Memory B cell (primary cell): ENCODE measurements around the gene NELFA.
"Not testable (repeated sequence)": the region's sequence is repeated elsewhere in the genome, so short reads cannot be mapped to it uniquely, and the experiment has no call there.

Experiments used
- ATAC-seq: fragments of 150-1000 bp; cut with Tn5 transposase; 2 replicates; pipeline ENCODE4 v1.10.0; 2021; ENCODE audit warnings: low read depth, mild to moderate bottlenecking, moderate library complexity
- DNase-seq, 2 donors: peaks; one replicate each; pipeline ENCODE4 v3.0.0; 2022; ENCODE audit warnings: low spot score in 2 of 2
- H3K27ac Mint-ChIP-seq: one replicate; pipeline ENCODE4 v1.8.0; 2022; ENCODE audit warnings: mild to moderate bottlenecking, moderate library complexity, mixed read lengths
- H3K27me3 Mint-ChIP-seq: one replicate; pipeline ENCODE4 v1.8.0; 2022; ENCODE audit warnings: mixed read lengths
- H3K36me3 Mint-ChIP-seq: one replicate; pipeline ENCODE4 v1.8.0; 2022; ENCODE audit warnings: mild to moderate bottlenecking, mixed read lengths
- H3K4me1 Mint-ChIP-seq: one replicate; pipeline ENCODE4 v1.8.0; 2022; ENCODE audit warnings: mixed read lengths
- H3K4me3 Mint-ChIP-seq: one replicate; pipeline ENCODE4 v1.8.0; 2022; ENCODE audit warnings: mild to moderate bottlenecking, moderate library complexity, mixed read lengths
- H3K9me3 Mint-ChIP-seq: one replicate; pipeline ENCODE4 v1.8.0; 2022; ENCODE audit warnings: mixed read lengths

NELFA gene

DNA sequence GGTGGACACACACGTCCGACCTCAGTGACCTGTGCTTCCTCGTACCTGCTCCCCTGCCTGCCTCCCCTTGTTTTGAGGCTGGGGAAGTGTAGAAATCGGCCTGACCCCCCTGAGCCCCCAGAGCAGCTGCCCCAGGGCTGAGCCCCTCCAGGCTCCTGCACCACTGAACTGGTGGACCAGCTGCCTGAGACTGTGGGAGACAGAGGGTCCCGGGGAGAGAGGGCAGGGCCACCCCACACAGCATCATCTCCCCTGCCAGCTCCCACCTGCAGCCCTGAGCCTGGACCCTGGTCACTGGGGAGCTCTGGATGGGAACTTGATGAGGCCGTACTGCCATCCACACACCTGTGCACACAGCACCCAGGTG is 35.3 kb upstream of the NELFA start:
- Mint-ChIP-seq H3K36me3 (no peaks in the 10 kb centered on the region), H3K4me3 (peak overlapping the region; percentile 61), H3K27me3 (peaks cover 10% of the 10 kb centered on the region), H3K27ac (no peak overlapping the region), H3K4me1 (no peaks in the 10 kb centered on the region), H3K9me3 (peaks cover 2% of the 10 kb centered on the region)
- no peak for DNase-seq
- ATAC-seq: no peak

DNA sequence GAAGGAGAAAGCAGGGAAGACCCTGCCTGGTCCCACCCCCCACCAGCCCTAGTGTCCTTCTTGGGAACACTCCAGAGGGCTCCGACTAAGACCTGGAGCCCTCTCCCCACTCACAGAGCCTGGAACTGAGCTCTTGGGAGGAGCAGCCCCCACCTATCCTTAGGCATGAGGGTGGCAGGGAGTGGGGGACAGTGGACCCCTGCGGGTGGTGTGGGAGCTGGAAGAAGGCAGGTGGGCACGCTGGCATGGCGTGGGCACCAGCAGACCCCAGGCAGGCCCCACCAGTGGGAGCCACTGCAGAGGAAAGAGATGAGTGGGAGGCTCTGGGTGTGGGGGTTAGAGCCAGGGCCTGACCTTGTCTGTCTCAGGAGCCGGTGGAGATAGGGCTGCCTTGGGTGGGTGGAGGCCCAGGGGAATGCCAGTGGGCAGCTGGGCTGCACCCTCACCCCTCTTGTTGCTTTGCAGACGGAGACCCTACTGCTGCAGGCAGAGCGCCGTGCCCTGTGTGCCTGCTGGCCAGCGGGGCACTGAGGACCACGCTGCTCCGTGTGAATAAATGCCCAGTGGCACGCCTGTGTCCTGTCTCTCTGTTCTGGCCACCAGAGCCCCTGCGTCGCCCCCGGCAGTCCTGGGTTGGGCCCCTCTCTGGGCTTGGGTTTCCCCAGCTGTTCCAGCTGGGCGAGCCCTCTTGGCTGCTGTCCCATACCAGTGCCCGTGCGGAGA is 34.8 kb upstream of the NELFA start:
- peak overlapping the region; percentile 61 for H3K4me3 Mint-ChIP-seq
- H3K4me1 Mint-ChIP-seq: no peaks in the 10 kb centered on the region

DNA sequence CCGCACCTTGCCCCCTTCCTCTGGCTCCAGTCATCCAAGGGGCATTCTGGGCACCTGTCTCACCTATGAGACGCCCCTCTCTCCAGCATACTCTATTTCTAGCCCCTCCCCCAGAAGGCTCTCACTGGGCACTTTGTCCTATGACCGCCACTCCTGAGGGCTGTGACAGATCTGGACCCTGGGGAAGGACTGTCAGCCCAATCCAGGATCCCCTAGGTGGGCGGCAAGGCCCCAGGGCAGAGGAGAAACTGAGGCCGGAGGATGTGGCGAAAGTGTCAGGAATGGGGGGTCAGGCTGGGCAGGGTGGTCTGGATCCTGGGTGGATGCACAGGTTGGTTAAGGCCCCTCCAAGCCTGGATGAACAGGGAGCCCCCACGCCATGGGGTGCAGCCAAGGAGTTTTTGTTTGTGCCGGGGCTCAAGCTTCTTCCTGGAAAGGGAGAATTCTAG is 34.2 kb upstream of the NELFA start:
- no peak for DNase-seq
- Mint-ChIP-seq H3K36me3 (no peaks in the 10 kb centered on the region), H3K27ac (no peak overlapping the region)

More for the DNA sequence above, 34.8 kb upstream of the NELFA start:
- Mint-ChIP-seq H3K27ac (no peak overlapping the region), H3K36me3 (no peaks in the 10 kb centered on the region), H3K27me3 (peaks cover 10% of the 10 kb centered on the region), H3K9me3 (peaks cover 2% of the 10 kb centered on the region)
- DNase-seq (no peak), ATAC-seq (no peak)

DNA sequence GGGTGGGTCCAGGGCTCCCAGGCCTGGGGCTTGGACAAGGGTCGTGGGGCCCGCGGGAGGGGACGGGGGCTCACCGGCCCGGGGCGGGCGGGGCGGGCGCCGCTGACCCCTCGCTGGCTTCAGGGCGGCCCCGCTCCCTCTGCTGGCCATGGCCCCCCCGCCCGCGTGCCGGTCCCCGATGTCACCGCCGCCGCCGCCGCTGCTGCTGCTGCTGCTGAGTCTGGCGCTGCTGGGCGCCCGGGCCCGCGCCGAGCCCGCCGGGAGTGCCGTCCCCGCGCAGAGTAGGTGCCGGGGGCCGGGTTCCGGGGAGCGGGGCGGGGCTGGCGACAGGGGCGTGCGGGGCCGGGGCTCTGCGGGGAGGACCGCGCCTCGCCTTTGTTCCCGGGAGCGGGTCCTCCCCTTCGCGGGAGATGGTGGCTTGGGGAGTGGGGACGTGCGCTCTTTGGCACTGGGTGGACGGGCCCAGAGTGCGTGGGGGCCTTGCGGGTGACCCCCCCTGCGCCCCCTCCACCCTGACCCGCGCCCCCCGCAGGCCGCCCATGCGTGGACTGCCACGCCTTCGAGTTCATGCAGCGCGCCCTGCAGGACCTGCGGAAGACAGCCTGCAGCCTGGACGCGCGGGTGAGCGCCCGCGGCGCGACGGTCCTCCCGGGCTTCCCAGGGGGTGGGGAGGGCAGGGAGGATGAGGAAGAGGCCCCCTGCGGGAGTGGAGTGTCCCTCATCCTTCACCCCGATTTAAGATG is 33.6 kb upstream of the NELFA start:
- DNase-seq (peak in 1 of 2 donors; percentile 44), ATAC-seq (peak; percentile 59)
- Mint-ChIP-seq H3K9me3 (peaks cover 2% of the 10 kb centered on the region), H3K36me3 (no peaks in the 10 kb centered on the region), H3K27ac (no peak overlapping the region), H3K27me3 (peaks cover 8% of the 10 kb centered on the region), H3K4me3 (peak overlapping the region; percentile 85), H3K4me1 (no peaks in the 10 kb centered on the region)

More for the DNA sequence above, 34.2 kb upstream of the NELFA start:
- ATAC-seq: no peak
- Mint-ChIP-seq H3K4me1 (no peaks in the 10 kb centered on the region), H3K27me3 (peaks cover 8% of the 10 kb centered on the region), H3K9me3 (peaks cover 2% of the 10 kb centered on the region), H3K4me3 (peak overlapping the region; percentile 76)

DNA sequence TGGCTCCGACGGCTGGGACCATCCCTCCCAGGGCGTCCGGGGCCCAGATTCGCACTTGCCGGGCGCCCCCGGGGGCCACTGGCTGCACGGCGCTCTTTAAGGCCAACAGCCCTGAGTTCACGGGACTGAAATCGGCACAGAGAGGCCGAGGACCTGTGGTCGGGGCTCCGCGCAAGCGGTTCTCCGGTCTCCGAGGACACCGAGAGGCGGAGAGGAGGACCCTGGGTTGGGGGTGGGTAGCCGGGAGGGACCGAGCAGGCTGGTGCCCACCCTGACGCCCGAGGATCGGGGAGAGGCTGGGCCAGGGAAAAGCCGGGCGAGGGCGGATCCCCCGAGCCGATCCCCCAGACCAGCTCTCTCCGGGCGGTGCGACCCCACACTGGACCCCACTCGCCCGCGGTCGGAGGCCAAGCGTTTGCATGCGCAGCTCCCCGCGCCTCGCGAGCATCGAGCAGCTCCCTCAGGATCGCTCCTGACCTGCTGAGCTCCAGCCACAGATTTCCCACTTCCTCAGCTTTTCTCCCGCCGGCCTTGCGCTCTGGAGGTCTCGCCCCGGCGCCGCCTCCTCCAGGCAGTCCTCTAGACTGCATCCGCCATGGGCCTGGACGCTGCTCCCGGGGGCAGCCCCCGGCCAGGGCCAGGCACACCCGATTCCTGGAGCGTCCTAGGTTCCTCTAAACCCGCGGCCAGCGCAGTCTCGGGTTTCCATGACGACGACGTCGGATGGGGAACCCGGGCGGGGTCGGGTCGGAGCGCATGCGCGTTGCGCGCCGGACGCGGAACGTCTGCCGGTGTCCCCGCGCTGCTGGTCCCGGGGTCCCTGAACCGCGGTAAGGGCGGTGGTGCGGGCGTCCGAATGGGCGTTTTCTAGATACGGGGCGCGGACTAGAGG is 32.7 kb upstream of the NELFA start:
- ATAC-seq: peak; percentile 80
- H3K4me1 Mint-ChIP-seq: no peaks in the 10 kb centered on the region

DNA sequence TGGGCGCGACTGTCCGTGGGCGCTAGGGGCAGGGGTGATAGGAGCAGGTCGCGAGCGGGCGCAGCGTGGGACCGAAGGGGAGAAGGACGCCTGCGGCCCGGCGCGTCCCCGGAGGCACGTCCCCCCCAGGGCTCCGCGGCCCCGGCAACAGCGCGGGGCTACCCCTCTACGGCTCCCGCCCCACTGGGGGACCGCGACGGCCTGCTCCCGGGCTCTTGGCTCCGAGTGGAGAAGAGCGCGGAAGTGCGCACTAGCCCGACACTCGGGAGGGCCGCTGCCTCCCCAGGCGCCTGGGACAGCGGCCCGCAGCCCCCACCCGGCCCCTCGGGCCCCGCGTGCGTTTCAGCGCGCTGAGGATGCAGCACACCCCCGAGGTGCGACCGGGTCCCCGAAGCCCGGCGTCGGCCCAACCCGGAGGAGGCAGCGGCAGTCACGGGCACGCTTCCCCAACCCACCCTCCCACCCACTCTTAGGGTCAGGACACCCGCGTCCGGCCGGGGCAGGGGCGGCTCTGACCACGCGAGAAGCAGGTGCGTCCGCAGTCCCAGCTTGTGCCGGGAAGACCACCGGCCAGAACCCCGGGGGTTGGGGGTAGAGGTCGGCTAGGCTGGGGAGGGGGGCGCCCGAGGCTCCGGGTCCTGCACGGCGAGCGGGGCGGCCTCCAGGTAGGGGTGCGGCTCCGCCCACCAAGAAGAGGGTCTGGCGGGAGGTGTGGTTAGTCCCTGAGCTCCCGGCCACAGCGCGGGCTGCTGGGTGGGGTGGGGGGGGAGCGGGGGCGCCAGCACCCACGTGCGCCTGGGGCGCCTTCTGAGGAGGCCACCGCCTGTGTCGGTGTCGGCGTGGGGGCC is 31.8 kb upstream of the NELFA start:
- Mint-ChIP-seq H3K27me3 (peaks cover 16% of the 10 kb centered on the region), H3K36me3 (no peaks in the 10 kb centered on the region), H3K27ac (no peak overlapping the region), H3K9me3 (peaks cover 2% of the 10 kb centered on the region), H3K4me1 (no peaks in the 10 kb centered on the region), H3K4me3 (peak overlapping the region; percentile 59)
- ATAC-seq: no peak
- no peak for DNase-seq

More for the DNA sequence above, 32.7 kb upstream of the NELFA start:
- Mint-ChIP-seq H3K36me3 (no peaks in the 10 kb centered on the region), H3K4me3 (peak overlapping the region; percentile 85), H3K27me3 (peaks cover 11% of the 10 kb centered on the region), H3K27ac (peak overlapping the region; percentile 60), H3K9me3 (peaks cover 2% of the 10 kb centered on the region)
- peak; percentile 78 to 80 for DNase-seq

DNA sequence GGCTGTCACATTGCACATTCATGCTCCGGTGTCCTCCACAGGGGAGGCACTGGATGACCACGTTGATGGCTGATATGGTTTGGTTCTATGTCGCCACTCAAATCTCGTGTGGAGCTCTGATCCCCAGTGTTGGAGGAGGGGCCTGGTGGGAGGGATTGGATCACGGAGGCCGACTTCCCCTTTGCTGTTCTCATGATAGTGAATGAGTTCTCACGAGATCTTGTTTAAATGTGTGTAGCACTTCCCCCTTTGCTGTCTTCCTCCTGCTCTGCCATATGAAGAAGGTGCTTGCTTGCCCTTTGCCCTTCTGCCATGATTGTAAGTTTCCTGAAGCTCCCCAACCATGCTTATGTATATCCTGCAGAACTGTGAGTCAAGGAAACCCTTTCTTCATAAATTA is 28.1 kb upstream of the NELFA start:
- no peaks in the 10 kb centered on the region for H3K9me3 Mint-ChIP-seq
- no peak overlapping the region for H3K4me3 Mint-ChIP-seq
- H3K36me3 Mint-ChIP-seq: no peaks in the 10 kb centered on the region
- ATAC-seq (no peak), DNase-seq (no peak)
- peaks cover 23% of the 10 kb centered on the region for H3K27me3 Mint-ChIP-seq
- no peaks in the 10 kb centered on the region for H3K4me1 Mint-ChIP-seq
- H3K27ac Mint-ChIP-seq: no peak overlapping the region

DNA sequence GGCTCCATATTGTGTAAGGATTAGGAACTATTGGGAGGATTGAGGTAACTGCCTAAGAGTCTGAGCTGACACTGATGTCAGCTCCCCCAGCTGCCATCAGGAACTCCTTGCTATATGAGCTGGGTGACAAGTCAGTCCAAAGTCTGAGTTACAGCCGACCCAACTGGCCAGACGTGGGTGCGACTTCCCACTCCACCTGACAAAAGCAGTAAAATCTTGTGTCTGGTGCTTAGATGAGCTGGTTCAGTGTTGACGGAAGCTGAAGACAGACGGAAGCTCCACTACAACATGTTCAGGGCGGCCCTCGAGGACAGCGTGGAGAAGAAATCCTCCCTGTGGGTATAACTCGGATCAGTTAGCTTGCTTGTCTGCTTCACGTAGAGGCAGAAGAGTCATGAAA is 27.6 kb upstream of the NELFA start:
- Mint-ChIP-seq H3K4me1 (no peaks in the 10 kb centered on the region), H3K9me3 (no peaks in the 10 kb centered on the region), H3K27me3 (peaks cover 23% of the 10 kb centered on the region), H3K4me3 (no peak overlapping the region), H3K27ac (no peak overlapping the region), H3K36me3 (no peaks in the 10 kb centered on the region)
- no peak for DNase-seq
- ATAC-seq: no peak

DNA sequence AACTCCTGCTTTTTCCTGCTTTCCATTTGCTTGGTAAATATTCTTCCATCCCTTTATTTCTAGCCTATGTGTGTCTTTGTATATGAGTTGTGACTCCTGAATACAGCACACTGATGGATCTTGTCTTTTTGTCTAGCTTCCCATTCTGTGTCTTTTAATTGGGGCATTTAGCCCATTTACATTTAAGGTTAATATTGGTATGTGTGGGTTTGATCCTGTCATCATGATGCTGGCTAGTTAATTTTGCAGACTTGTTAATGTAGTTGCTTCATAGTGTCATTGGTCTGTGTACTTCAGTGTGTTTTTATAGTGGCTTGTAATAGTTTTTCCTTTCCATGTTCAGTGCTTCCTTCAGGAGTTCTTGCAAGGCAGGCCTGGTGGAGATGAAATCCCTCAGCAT is 22.4 kb upstream of the NELFA start:
- H3K27ac Mint-ChIP-seq, H3K36me3 Mint-ChIP-seq, DNase-seq, H3K4me1 Mint-ChIP-seq, H3K9me3 Mint-ChIP-seq, ATAC-seq, H3K4me3 Mint-ChIP-seq: not testable (repeated sequence)
- peaks cover 17% of the 10 kb centered on the region for H3K27me3 Mint-ChIP-seq

DNA sequence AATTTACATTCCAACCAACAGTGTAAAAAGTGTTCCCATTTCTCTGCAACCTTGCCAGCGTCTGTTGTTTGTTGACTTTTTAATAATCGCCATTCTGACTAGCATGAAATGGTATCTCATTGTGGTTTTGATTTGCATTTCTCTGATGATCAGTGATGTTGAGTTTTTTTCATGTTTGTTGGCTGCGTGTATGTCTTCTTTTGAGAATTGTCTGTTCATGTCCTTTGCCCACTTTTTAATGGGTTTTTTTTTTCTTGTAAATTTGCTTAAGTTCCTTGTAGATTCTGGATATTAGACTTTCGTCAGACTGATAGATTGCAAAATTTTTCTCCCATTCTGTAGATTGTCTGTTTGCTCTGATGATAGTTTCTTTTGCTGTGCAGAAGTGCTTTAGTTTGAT is 18.3 kb upstream of the NELFA start:
- H3K4me1 Mint-ChIP-seq, H3K27ac Mint-ChIP-seq, H3K4me3 Mint-ChIP-seq, DNase-seq, H3K36me3 Mint-ChIP-seq, ATAC-seq, H3K9me3 Mint-ChIP-seq: not testable (repeated sequence)
- H3K27me3 Mint-ChIP-seq: peaks cover 22% of the 10 kb centered on the region

DNA sequence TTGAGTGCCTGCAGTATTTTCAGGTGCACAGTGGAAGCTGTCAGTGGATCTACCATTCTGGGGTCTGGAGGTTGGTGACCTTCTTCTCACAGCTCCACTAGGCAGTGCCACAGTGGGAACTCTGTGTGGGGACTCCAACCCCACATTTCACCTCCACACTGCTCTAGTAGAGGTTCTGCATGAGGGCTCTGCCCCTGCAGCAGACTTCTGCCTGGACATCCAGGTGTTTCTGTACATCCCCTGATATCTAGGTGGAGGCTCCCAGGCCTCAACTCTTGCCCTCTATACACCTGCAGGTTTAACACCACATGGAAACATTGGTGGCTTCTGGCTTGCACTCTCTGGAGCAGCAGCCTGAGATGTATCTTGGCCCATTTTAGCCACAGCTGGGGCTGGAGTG is 17.0 kb upstream of the NELFA start:
- peaks cover 4% of the 10 kb centered on the region for H3K9me3 Mint-ChIP-seq
- H3K27ac Mint-ChIP-seq: no peak overlapping the region
- DNase-seq: no peak
- no peak overlapping the region for H3K4me3 Mint-ChIP-seq
- ATAC-seq: no peak
- H3K27me3 Mint-ChIP-seq: peaks cover 24% of the 10 kb centered on the region
- peaks cover 4% of the 10 kb centered on the region for H3K36me3 Mint-ChIP-seq
- no peaks in the 10 kb centered on the region for H3K4me1 Mint-ChIP-seq

DNA sequence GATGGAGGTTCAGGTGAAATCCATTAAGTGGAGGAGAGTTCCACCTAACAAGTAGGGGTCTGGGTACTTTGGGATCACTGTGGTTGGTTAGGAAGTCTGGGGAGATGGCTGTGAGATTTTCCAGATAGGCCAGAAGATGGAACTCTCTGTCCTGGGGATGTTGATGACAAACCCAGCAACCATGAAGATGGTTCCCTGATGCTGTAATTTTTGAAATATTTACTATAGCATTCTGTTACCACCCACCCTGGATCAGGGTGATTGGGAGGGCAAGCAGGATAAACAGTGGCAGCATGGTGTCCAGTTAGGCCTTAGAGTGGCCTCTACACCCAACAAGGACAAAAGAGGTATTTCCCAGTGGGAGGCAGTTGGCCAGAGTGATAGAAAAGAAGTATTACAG is 15.9 kb upstream of the NELFA start:
- Mint-ChIP-seq H3K27ac (no peak overlapping the region), H3K36me3 (peaks cover 4% of the 10 kb centered on the region), H3K27me3 (peaks cover 30% of the 10 kb centered on the region), H3K9me3 (peaks cover 4% of the 10 kb centered on the region), H3K4me3 (no peak overlapping the region), H3K4me1 (no peaks in the 10 kb centered on the region)
- DNase-seq (no peak), ATAC-seq (no peak)

DNA sequence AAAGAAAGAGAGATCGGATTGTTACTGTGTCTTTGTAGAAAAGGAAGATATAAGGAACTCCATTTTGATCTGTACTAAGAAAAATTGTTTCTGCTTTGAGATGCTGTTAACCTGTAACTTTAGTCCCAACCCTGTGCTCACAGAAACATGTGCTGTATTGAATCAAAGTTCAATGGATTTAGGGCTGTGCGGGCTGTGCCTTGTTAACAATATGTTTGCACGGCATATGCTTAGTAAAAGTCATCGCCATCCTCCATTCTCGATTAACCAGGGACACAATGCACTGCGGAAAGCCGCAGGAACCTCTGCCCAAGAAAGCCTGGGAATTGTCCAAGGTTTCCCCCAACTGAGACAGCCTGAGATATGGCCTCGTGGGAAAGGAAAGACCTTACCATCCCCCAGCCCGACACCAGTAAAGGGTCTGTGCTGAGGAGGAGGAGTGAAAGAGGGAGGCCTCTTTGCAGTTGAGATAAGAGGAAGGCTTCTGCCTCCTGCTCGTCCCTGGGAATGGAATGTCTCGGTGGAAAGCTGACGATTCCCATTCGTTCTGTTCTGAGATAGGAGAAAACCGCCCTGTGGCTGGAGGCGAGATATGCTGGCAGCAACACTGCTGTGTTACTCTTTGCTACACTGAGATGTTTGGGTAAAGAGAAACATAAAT is 12.7 kb upstream of the NELFA start:
- DNase-seq, ATAC-seq, H3K27ac Mint-ChIP-seq, H3K9me3 Mint-ChIP-seq, H3K4me3 Mint-ChIP-seq, H3K4me1 Mint-ChIP-seq, H3K36me3 Mint-ChIP-seq: not testable (repeated sequence)
- H3K27me3 Mint-ChIP-seq: peaks cover 39% of the 10 kb centered on the region
